ENCODE data around the gene DCAF6.

- TF ChIP-seq CTCF (IDR thresholded peaks at IDR 0.05) (no peak), EP300 (IDR thresholded peaks at IDR 0.05) (no peak), POLR2AphosphoS5 (IDR thresholded peaks at IDR 0.05) (no peak)
Observed at GRCh38 chr1:168091063-168091462, 154.6 kb downstream of the DCAF6 start.
